ENCODE data around the gene PRSS3. TPM values are rescaled to one million over a fixed set of nuclear protein-coding genes. Genes with fewer than 3 reads are reported as not detected.
"Not testable (repeated sequence)": the region's sequence is repeated elsewhere in the genome, so short reads cannot be mapped to it uniquely, and the experiment has no call there.

The PRSS3 gene
- total RNA-seq, 1 donor from 2014 or later: 7.6 TPM

- Histone ChIP-seq H3K36me3 (no peaks in the 10 kb centered on the region), H3K4me1 (peaks cover 57% of the 10 kb centered on the region), H3K4me3 (no peak overlapping the region), H3K9me3 (no peaks in the 10 kb centered on the region), H3K27me3 (no peaks in the 10 kb centered on the region), H3K27ac (no peak overlapping the region)
- intact Hi-C loops (cut with DNase I): no loop called here
- no peak for DNase-seq (ENCODE audit: extremely low spot score in 2 of 2)
- TF ChIP-seq POLR2A (IDR thresholded peaks at IDR 0.05) (no peak), POLR2AphosphoS5 (IDR thresholded peaks at IDR 0.05; ENCODE audit: insufficient read depth in 1 of 2, low read depth in 1 of 2) (no peak), CTCF (IDR thresholded peaks at IDR 0.05) (no peak)
Observed at GRCh38 chr9:33823801-33824200, 28.4 kb downstream of the PRSS3 start.

GRCh38 chr9:33827285-33827684 lies 31.9 kb downstream of the PRSS3 start:
- DNase-seq (ENCODE audit: extremely low spot score in 2 of 2); H3K9me3 ChIP-seq; H3K4me3 ChIP-seq; H3K27me3 ChIP-seq; intact Hi-C loops (cut with DNase I); H3K27ac ChIP-seq; H3K36me3 ChIP-seq: not testable (repeated sequence)
- peaks cover 27% of the 10 kb centered on the region for H3K4me1 ChIP-seq

- H3K36me3 ChIP-seq; H3K27ac ChIP-seq; H3K9me3 ChIP-seq; intact Hi-C loops (cut with DNase I); H3K27me3 ChIP-seq; DNase-seq (ENCODE audit: extremely low spot score in 2 of 2); H3K4me3 ChIP-seq: not testable (repeated sequence)
- H3K4me1 ChIP-seq: peaks cover 25% of the 10 kb centered on the region
Observed at GRCh38 chr9:33829641-33830230, 34.4 kb downstream of the PRSS3 start.

GRCh38 chr9:33835625-33836260 lies 40.4 kb downstream of the PRSS3 start:
- H3K27ac ChIP-seq: peak overlapping the region; percentile 24
- TF ChIP-seq POLR2AphosphoS5 (IDR thresholded peaks at IDR 0.05; ENCODE audit: insufficient read depth in 1 of 2, low read depth in 1 of 2) (no peak), CTCF (IDR thresholded peaks at IDR 0.05) (no peak), POLR2A (IDR thresholded peaks at IDR 0.05) (no peak)
- H3K9me3 ChIP-seq: no peaks in the 10 kb centered on the region
- no peaks in the 10 kb centered on the region for H3K36me3 ChIP-seq
- DNase-seq (ENCODE audit: extremely low spot score in 2 of 2): no peak
- no peaks in the 10 kb centered on the region for H3K27me3 ChIP-seq
- no peak overlapping the region for H3K4me3 ChIP-seq
- peaks cover 67% of the 10 kb centered on the region for H3K4me1 ChIP-seq
- intact Hi-C loops (cut with DNase I): no loop called here

- intact Hi-C loops (cut with DNase I); H3K27ac ChIP-seq: not testable (repeated sequence)
Observed at GRCh38 chr9:33836261-33836660, 40.9 kb downstream of the PRSS3 start.

GRCh38 chr9:33837138-33837537 lies 41.8 kb downstream of the PRSS3 start:
- no peak for DNase-seq (ENCODE audit: extremely low spot score in 2 of 2)
- Histone ChIP-seq H3K27ac (no peak overlapping the region), H3K36me3 (no peaks in the 10 kb centered on the region), H3K4me3 (no peak overlapping the region), H3K4me1 (peaks cover 79% of the 10 kb centered on the region), H3K27me3 (no peaks in the 10 kb centered on the region), H3K9me3 (no peaks in the 10 kb centered on the region)
- intact Hi-C loops (cut with DNase I): no loop called here
- no peak for TF ChIP-seq CTCF (IDR thresholded peaks at IDR 0.05)
- TF ChIP-seq POLR2A (IDR thresholded peaks at IDR 0.05): no peak
- TF ChIP-seq POLR2AphosphoS5 (IDR thresholded peaks at IDR 0.05; ENCODE audit: insufficient read depth in 1 of 2, low read depth in 1 of 2): no peak

More at GRCh38 chr9:33836261-33836660, 40.9 kb downstream of the PRSS3 start:
- not testable (repeated sequence) for DNase-seq (ENCODE audit: extremely low spot score in 2 of 2); H3K36me3 ChIP-seq; H3K27me3 ChIP-seq; H3K4me3 ChIP-seq; H3K9me3 ChIP-seq
- TF ChIP-seq POLR2AphosphoS5 (IDR thresholded peaks at IDR 0.05; ENCODE audit: insufficient read depth in 1 of 2, low read depth in 1 of 2): peak in 1 of 2 donors; percentile 66
- H3K4me1 ChIP-seq: peaks cover 72% of the 10 kb centered on the region
